Adrenal gland (tissue), 5 donors: ENCODE measurements around the gene TRAF2.

Experiments
- POLR2A ChIP-seq, 2 donors: fragments of 450-650 bp; IDR thresholded peaks; one replicate each; pipeline ENCODE4 v1.6.1; 2017; ENCODE audit warnings: antibody characterized with exemption in 2 of 2, mild to moderate bottlenecking in 2 of 2, moderate library complexity in 1 of 2
- TF ChIP-seq, protein P1 (sequence below), 6 experiments: fragments of 450-650 bp in 4 of 6; fragments of 200-600 bp in 2 of 6; sonication (generic) in 1 of 6; IDR thresholded peaks; 1 replicate in 5 of 6; 2 replicates in 1 of 6; pipeline versions ENCODE4 v1.5.1 to v1.8.0; 2016 to 2021; ENCODE audit warnings: antibody characterized with exemption in 6 of 6, mild to moderate bottlenecking in 2 of 6, moderate library complexity in 1 of 6
- donor health status: DM: no; HTN: no; CAD: no.

DNA sequence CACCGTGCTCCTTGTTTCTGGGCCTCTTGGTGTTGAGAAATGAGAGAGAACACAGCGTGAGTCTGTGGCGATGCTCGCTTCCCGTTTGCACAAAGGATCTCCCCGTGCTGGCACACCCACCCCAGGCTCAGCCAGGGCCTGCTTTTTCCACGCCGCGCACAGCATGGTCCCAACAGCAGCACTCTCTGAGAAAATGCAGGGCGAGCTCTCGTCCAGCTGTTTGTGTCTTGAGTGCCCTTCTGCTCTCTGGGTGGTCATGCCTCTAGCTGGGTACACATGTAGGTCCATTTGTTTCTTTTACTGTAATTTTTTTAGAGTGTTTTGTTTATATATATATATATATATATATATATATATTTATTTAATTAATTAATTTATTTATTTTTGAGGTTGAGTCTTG is 31.6 kb downstream of the TRAF2 start:
- TF ChIP-seq, protein P1, sequence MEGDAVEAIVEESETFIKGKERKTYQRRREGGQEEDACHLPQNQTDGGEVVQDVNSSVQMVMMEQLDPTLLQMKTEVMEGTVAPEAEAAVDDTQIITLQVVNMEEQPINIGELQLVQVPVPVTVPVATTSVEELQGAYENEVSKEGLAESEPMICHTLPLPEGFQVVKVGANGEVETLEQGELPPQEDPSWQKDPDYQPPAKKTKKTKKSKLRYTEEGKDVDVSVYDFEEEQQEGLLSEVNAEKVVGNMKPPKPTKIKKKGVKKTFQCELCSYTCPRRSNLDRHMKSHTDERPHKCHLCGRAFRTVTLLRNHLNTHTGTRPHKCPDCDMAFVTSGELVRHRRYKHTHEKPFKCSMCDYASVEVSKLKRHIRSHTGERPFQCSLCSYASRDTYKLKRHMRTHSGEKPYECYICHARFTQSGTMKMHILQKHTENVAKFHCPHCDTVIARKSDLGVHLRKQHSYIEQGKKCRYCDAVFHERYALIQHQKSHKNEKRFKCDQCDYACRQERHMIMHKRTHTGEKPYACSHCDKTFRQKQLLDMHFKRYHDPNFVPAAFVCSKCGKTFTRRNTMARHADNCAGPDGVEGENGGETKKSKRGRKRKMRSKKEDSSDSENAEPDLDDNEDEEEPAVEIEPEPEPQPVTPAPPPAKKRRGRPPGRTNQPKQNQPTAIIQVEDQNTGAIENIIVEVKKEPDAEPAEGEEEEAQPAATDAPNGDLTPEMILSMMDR (IDR thresholded peaks at IDR 0.05) = no peak
- no peak for TF ChIP-seq POLR2A (IDR thresholded peaks at IDR 0.05)
